ENCODE data around the gene CD247.

GRCh38 chr1:167450843-167451242 lies 67.5 kb downstream of the CD247 start:
- TF ChIP-seq CTCF (IDR thresholded peaks at IDR 0.05), result no peak
- TF ChIP-seq POLR2A (IDR thresholded peaks at IDR 0.05), result no peak
- TF ChIP-seq POLR2AphosphoS5 (IDR thresholded peaks at IDR 0.05; ENCODE audit: insufficient read depth in 1 of 2, low read depth in 1 of 2), result no peak

Data from vagina (tissue), 2 donors.